Astrocyte of the hippocampus (primary cell): ENCODE measurements around the gene BDH1.
A peak's percentile ranks its signal among the peaks of the same experiment; 100 is the strongest.

ENCODE experiments used
- DNase-seq: peaks from one replicate; pipeline ENCODE4 v3.0.0; 2011; ENCODE audit warnings: low read depth, low spot score

Gene BDH1

GRCh38 chr3:197507081-197507480, 48.7 kb downstream of the BDH1 start:
- DNase-seq = no peak

GRCh38 chr3:197505796-197506548, 49.8 kb downstream of the BDH1 start:
- DNase-seq = no peak

GRCh38 chr3:197504641-197505121, 51.1 kb downstream of the BDH1 start:
- no peak for DNase-seq

- no peak for DNase-seq
Measured at GRCh38 chr3:197504229-197504628, 51.5 kb downstream of the BDH1 start.

- no peak for DNase-seq
Measured at GRCh38 chr3:197503652-197504051, 52.1 kb downstream of the BDH1 start.

- DNase-seq = peak; percentile 94
Measured at GRCh38 chr3:197501879-197502620, 53.7 kb downstream of the BDH1 start.

- no peak for DNase-seq
Measured at GRCh38 chr3:197501496-197501878, 54.3 kb downstream of the BDH1 start.

- no peak for DNase-seq
Measured at GRCh38 chr3:197500812-197501211, 55.0 kb downstream of the BDH1 start.

GRCh38 chr3:197499427-197499826, 56.3 kb downstream of the BDH1 start:
- DNase-seq = peak; percentile 69

- no peak for DNase-seq
Measured at GRCh38 chr3:197498499-197499241, 57.1 kb downstream of the BDH1 start.

GRCh38 chr3:197496746-197497125, 59.0 kb downstream of the BDH1 start:
- no peak for DNase-seq

- peak; percentile 83 for DNase-seq
Measured at GRCh38 chr3:197495999-197496745, 59.6 kb downstream of the BDH1 start.

- DNase-seq = no peak
Measured at GRCh38 chr3:197495499-197495898, 60.3 kb downstream of the BDH1 start.

- DNase-seq = no peak
Measured at GRCh38 chr3:197495059-197495455, 60.7 kb downstream of the BDH1 start.

- peak; percentile 57 for DNase-seq
Measured at GRCh38 chr3:197494366-197495058, 61.3 kb downstream of the BDH1 start.

- no peak for DNase-seq
Measured at GRCh38 chr3:197493049-197493448, 62.7 kb downstream of the BDH1 start.

- DNase-seq = no peak
Measured at GRCh38 chr3:197491923-197492664, 63.7 kb downstream of the BDH1 start.

- DNase-seq = no peak
Measured at GRCh38 chr3:197491478-197491877, 64.3 kb downstream of the BDH1 start.

GRCh38 chr3:197490098-197491058, 65.4 kb downstream of the BDH1 start:
- DNase-seq = peak; percentile 92
